SU-DHL-6 (cell line): ENCODE data around the gene MEIS1.

Source experiments
- H2AFZ ChIP-seq: fragments of 200-600 bp; sonication (generic); 2 replicates; pipeline ENCODE4 v1.6.1; 2014; ENCODE audit warnings: low read depth, mild to moderate bottlenecking, moderate library complexity, mixed read lengths, antibody characterized with exemption, low read length; ENCODE audit not compliant: severe bottlenecking
- H3F3A ChIP-seq: fragments of 200-600 bp; shearing (Covaris generic); 2 replicates; pipeline ENCODE4 v1.6.0; 2016; ENCODE audit warnings: antibody characterized with exemption, mild to moderate bottlenecking; ENCODE audit not compliant: insufficient read depth
- H3K27ac ChIP-seq: fragments of 200-600 bp; sonication (generic); 2 replicates; pipeline ENCODE4 v1.5.1; 2016; ENCODE audit warnings: low read depth, mild to moderate bottlenecking, low read length, moderate library complexity, mixed read lengths
- H3K27me3 ChIP-seq: fragments of 200-600 bp; sonication (generic), shearing (Covaris generic); 2 replicates; pipeline ENCODE4 v1.6.0; 2014; ENCODE audit warnings: mild to moderate bottlenecking, low read length
- H3K36me3 ChIP-seq: fragments of 200-600 bp; sonication (generic); 2 replicates; pipeline ENCODE4 v1.6.1; 2014; ENCODE audit warnings: mild to moderate bottlenecking, low read length, mixed read lengths
- H3K4me2 ChIP-seq: fragments of 300-600, 200-600 bp; shearing (Covaris generic), sonication (generic); 2 replicates; pipeline ENCODE4 v1.6.0; 2014; ENCODE audit warnings: low read length, low read depth, mild to moderate bottlenecking; ENCODE audit not compliant: poor library complexity, severe bottlenecking
- H3K4me3 ChIP-seq: fragments of 200-600 bp; sonication (generic); 2 replicates; pipeline ENCODE4 v1.5.1; 2014; ENCODE audit warnings: antibody characterized with exemption, low read length, mild to moderate bottlenecking, mixed read lengths; ENCODE audit not compliant: insufficient read depth, poor library complexity, severe bottlenecking
- H3K79me2 ChIP-seq: fragments of 200-600 bp; sonication (generic); 2 replicates; pipeline ENCODE4 v1.6.1; 2014; ENCODE audit warnings: mild to moderate bottlenecking, low read length, moderate library complexity; ENCODE audit not compliant: insufficient read depth
- H3K9ac ChIP-seq: fragments of 200-600 bp; sonication (generic); 2 replicates; pipeline ENCODE4 v1.7.0; 2014; ENCODE audit warnings: mild to moderate bottlenecking, low read length
- H3K9me2 ChIP-seq: fragments of 200-600 bp; sonication (generic); replicated peaks from 2 replicates; pipeline ENCODE4 v1.6.1; 2014; ENCODE audit warnings: low read length; ENCODE audit not compliant: insufficient read depth
- H3K9me3 ChIP-seq: fragments of 200-600 bp; sonication (generic); 2 replicates; pipeline ENCODE4 v1.6.1; 2014; ENCODE audit warnings: low read length, mixed read lengths; ENCODE audit not compliant: insufficient read depth
- H4K20me1 ChIP-seq: fragments of 200-600 bp; sonication (generic); 2 replicates; pipeline ENCODE4 v1.6.1; 2014; ENCODE audit warnings: low read depth, mild to moderate bottlenecking, antibody characterized with exemption, low read length, moderate library complexity, mixed read lengths
- EZH2phosphoT487 ChIP-seq: fragments of 200-600 bp; sonication (generic), shearing (Covaris generic); conservative IDR thresholded peaks from 2 replicates; pipeline ENCODE4 v1.6.1; 2018; ENCODE audit warnings: mild to moderate bottlenecking, antibody characterized with exemption, low read length, moderate library complexity, mixed read lengths
- TF ChIP-seq, protein P1 (sequence below): fragments of 200-600 bp; sonication (generic); IDR thresholded peaks from one replicate; pipeline ENCODE4 v1.5.1; 2017; ENCODE audit warnings: antibody characterized with exemption, mild to moderate bottlenecking, low read length, moderate library complexity; ENCODE audit not compliant: insufficient read depth, poor library complexity, severe bottlenecking

Gene MEIS1

DNA sequence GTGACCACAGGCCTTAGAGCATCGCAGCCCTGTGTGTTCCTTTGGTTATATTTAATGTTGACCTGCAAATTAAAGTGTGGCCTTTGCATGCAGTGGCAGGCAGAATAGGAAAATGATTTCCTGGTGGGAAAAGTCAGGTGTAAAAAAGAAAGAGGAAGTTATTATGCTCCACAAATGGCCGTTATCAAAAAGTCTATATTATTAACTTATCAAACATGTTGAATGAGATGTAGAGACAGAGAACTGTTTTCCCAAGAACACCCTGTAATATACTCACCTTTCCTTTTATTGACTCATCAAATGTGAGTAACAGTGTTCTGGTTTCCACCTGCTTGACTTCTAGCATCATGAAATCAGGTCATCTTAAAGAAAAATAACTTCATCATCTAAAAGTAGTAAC is 35.3 kb downstream of the MEIS1 start:
- H3K27ac ChIP-seq, result no peak overlapping the region
- no peaks in the 10 kb centered on the region for H4K20me1 ChIP-seq
- no peak overlapping the region for H2AFZ ChIP-seq
- no peaks in the 10 kb centered on the region for H3K27me3 ChIP-seq
- no peaks in the 10 kb centered on the region for H3K79me2 ChIP-seq
- H3K9me3 ChIP-seq, result no peaks in the 10 kb centered on the region
- no peak overlapping the region for H3K4me3 ChIP-seq
- no peak overlapping the region for H3K4me2 ChIP-seq
- no peaks in the 10 kb centered on the region for H3F3A ChIP-seq
- TF ChIP-seq EZH2phosphoT487, result no peak
- TF ChIP-seq, protein P1, sequence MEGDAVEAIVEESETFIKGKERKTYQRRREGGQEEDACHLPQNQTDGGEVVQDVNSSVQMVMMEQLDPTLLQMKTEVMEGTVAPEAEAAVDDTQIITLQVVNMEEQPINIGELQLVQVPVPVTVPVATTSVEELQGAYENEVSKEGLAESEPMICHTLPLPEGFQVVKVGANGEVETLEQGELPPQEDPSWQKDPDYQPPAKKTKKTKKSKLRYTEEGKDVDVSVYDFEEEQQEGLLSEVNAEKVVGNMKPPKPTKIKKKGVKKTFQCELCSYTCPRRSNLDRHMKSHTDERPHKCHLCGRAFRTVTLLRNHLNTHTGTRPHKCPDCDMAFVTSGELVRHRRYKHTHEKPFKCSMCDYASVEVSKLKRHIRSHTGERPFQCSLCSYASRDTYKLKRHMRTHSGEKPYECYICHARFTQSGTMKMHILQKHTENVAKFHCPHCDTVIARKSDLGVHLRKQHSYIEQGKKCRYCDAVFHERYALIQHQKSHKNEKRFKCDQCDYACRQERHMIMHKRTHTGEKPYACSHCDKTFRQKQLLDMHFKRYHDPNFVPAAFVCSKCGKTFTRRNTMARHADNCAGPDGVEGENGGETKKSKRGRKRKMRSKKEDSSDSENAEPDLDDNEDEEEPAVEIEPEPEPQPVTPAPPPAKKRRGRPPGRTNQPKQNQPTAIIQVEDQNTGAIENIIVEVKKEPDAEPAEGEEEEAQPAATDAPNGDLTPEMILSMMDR, result no peak
- H3K9ac ChIP-seq, result no peak overlapping the region
- H3K36me3 ChIP-seq, result no peaks in the 10 kb centered on the region
- H3K9me2 ChIP-seq, result no peaks in the 10 kb centered on the region

DNA sequence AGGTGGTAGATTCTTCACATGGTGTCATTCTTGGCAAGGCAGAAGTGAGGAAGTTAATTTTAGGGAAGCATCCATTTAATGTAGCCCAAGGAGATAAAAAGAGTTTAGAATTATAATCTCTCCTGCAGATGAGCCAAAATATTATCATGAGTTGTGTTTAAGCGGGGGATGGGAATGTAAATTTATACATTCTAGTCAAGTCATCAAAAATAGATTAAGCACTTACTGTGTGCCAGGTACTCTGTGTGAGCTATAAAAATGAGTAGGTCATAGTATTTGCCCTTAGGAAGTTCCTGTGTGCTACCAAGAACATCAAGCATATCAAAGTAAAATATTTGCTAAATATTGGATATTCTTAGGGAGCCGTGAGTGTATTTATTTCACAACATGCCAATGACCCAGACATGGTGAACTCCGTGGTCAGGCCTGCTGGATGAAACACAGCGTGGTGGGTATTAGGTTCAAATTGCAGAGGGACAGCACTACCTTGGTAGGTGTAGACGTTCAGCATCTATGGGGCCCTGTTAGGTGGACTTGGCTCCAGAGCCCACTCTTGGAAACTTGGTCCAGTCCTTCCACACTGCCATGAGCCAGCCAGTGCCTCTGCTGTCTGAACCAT is 37.4 kb downstream of the MEIS1 start:
- H3K9me3 ChIP-seq, result no peaks in the 10 kb centered on the region
- H4K20me1 ChIP-seq, result no peaks in the 10 kb centered on the region
- no peak for TF ChIP-seq EZH2phosphoT487
- TF ChIP-seq, protein P1, result no peak
- H3K9ac ChIP-seq, result no peak overlapping the region
- no peak overlapping the region for H2AFZ ChIP-seq
- no peak overlapping the region for H3K27ac ChIP-seq
- H3K79me2 ChIP-seq, result no peaks in the 10 kb centered on the region
- H3K36me3 ChIP-seq, result no peaks in the 10 kb centered on the region
- H3K4me3 ChIP-seq, result no peak overlapping the region
- H3F3A ChIP-seq, result no peaks in the 10 kb centered on the region
- H3K4me2 ChIP-seq, result no peak overlapping the region
- H3K27me3 ChIP-seq, result no peaks in the 10 kb centered on the region
- H3K9me2 ChIP-seq, result no peaks in the 10 kb centered on the region

DNA sequence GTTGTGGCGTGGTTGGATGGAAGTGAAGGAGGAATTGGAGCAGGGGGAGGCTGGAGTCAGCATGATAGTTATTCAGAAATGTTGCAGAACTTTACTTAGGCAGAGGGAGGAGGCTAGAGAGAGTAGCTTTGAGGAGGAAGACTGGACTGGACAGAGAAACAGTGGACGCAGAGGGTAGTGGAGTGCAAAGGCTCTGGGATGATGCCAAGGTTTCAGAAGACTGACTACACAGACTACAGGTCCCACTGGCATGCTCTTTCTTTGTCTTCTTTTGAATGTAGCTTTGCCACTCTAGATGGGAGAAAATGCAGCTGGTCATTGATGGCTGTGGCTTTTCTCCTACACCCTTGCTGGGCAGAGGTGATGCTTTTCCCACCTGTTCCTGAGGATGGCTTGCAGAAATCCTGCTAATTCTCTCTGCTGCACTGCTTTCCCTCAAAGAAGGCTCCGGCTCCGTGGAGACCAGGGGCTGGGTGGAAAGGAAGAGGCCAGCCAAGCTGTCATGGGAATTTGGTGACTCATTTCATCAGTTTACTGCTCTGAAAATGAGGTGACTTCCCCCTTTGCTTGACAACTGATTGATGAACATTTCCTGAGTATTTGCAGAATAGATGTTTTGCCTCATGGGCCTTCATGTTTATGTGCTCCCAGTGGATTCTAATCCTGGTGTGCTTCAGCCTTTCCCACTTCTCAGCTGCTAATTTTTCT is 42.4 kb downstream of the MEIS1 start:
- no peaks in the 10 kb centered on the region for H3K9me2 ChIP-seq
- no peaks in the 10 kb centered on the region for H4K20me1 ChIP-seq
- H3K9ac ChIP-seq, result no peak overlapping the region
- no peaks in the 10 kb centered on the region for H3K9me3 ChIP-seq
- no peak overlapping the region for H2AFZ ChIP-seq
- no peaks in the 10 kb centered on the region for H3F3A ChIP-seq
- H3K36me3 ChIP-seq, result no peaks in the 10 kb centered on the region
- H3K27me3 ChIP-seq, result no peaks in the 10 kb centered on the region
- TF ChIP-seq EZH2phosphoT487, result no peak
- TF ChIP-seq, protein P1, result no peak
- H3K79me2 ChIP-seq, result no peaks in the 10 kb centered on the region
- no peak overlapping the region for H3K27ac ChIP-seq
- no peak overlapping the region for H3K4me2 ChIP-seq
- no peak overlapping the region for H3K4me3 ChIP-seq
